Transverse colon (tissue), 4 donors: ENCODE measurements around the gene MAN2B1. TPM values are rescaled to one million over a fixed set of nuclear protein-coding genes. Genes with fewer than 3 reads are reported as not detected.

Experiments used
- DNase-seq: peaks from one replicate; pipeline ENCODE4 v3.0.0-alpha.2; 2019
- H3K27ac ChIP-seq, 4 donors: fragments of 200-600 bp; sonication (generic); 2 replicates each; pipeline ENCODE4 v1.5.1; 2016 to 2018; ENCODE audit warnings: inconsistent platforms in 4 of 4
- H3K27me3 ChIP-seq: fragments of 200-600 bp; sonication (generic); 2 replicates; pipeline ENCODE4 v1.5.1; 2017; ENCODE audit warnings: inconsistent platforms
- H3K36me3 ChIP-seq, 4 donors: fragments of 200-600 bp; sonication (generic); 2 replicates each; pipeline ENCODE4 v1.5.1; 2017 to 2019; ENCODE audit warnings: inconsistent platforms in 4 of 4
- H3K4me1 ChIP-seq, 4 donors: fragments of 200-600 bp; sonication (generic); 2 replicates each; pipeline ENCODE4 v1.5.1; 2017 to 2020; ENCODE audit warnings: inconsistent platforms in 4 of 4
- H3K4me3 ChIP-seq, 4 donors: fragments of 200-600 bp; sonication (generic); 1 replicate in 1 of 4; 2 replicates in 3 of 4; pipeline versions ENCODE4 v1.5.1 to v1.6.1; 2017 to 2019; ENCODE audit warnings: inconsistent platforms in 4 of 4
- H3K9me3 ChIP-seq, 2 donors: fragments of 200-600 bp; sonication (generic); 2 replicates each; pipeline ENCODE4 v1.5.1; 2017 to 2019; ENCODE audit warnings: inconsistent platforms in 2 of 2
- CTCF ChIP-seq, 5 experiments: fragments of 200-600 bp in 3 of 5; fragments of 450-650 bp in 2 of 5; sonication (generic) in 3 of 5; IDR thresholded peaks; 1 replicate in 2 of 5; 2 replicates in 3 of 5; pipeline ENCODE4 v1.5.1; 2016 to 2017; ENCODE audit warnings: antibody characterized with exemption in 5 of 5, inconsistent platforms in 3 of 5, mild to moderate bottlenecking in 2 of 5, moderate library complexity in 1 of 5
- EP300 ChIP-seq: sonication (generic); formaldehyde crosslinking; IDR thresholded peaks from one replicate; pipeline ENCODE4 v1.6.1; 2017; ENCODE audit warnings: antibody characterized with exemption, low read depth
- POLR2A ChIP-seq: fragments of 450-650 bp; IDR thresholded peaks from one replicate; pipeline ENCODE4 v1.6.1; 2016; ENCODE audit warnings: antibody characterized with exemption, mild to moderate bottlenecking, moderate library complexity
- POLR2AphosphoS5 ChIP-seq, 3 donors: sonication (generic); formaldehyde crosslinking; IDR thresholded peaks; one replicate each; pipeline ENCODE4 v1.6.1; 2016; ENCODE audit warnings: antibody characterized with exemption in 3 of 3
- WGBS, 2 donors: methylation state at CpG; one replicate each; pipeline ENCODE4 v1.1.5; 2018; ENCODE audit warnings: low coverage in 1 of 2; 5-methylcytosine and 5-hydroxymethylcytosine counted together
- in situ Hi-C, 4 donors: fragments of 200-750 bp; cut with MboI; loops; one replicate each; pipeline versions ENCODE4 v1.15.0 to v1.15.1; 2017; ENCODE audit warnings: low sequenced_read_pairs in 3 of 4, low pct_ligation_motif_present in 1 of 4, low pct_unique_long_range_greater_than_20kb in 1 of 4
- intact Hi-C: fragments of 100-400 bp; cut with DNase I; formaldehyde crosslinking; loops from one replicate; pipeline ENCODE4 v1.15.1; 2023; ENCODE audit warnings: low total_unique reads
- total RNA-seq, 4 donors: library from RNA; depleted of rRNA; stranded (reverse); fragments of >200 nt; gene quantifications; one replicate each; pipeline ENCODE4 v1.1.0, GENCODE V29; 2016

MAN2B1 gene
- total RNA-seq, 4 donors from 2014 or later: 52.4 to 272 (median 70.1) TPM

- Histone ChIP-seq H3K4me1 (no peaks in the 10 kb centered on the region), H3K27ac (no peak overlapping the region), H3K9me3 (no peaks in the 10 kb centered on the region), H3K27me3 (no peaks in the 10 kb centered on the region), H3K36me3 (peaks cover 0 to 90% (median 35%) of the 10 kb centered on the region in 4 donors), H3K4me3 (no peak overlapping the region)
- in situ Hi-C loops (no loop called here), intact Hi-C loops (no loop called here)
- DNase-seq: no peak
- WGBS, 2 donors: 95% methylated on average over 27 of the region's 29 CpGs; no CpG with 5 or more reads in 1 of the 2 donors
- TF ChIP-seq POLR2AphosphoS5 (IDR thresholded peaks at IDR 0.05): no peak
- no peak for TF ChIP-seq POLR2A
- no peak for TF ChIP-seq CTCF (IDR thresholded peaks at IDR 0.05)
- no peak for TF ChIP-seq EP300
Observed at GRCh38 chr19:12705654-12706331, 39.3 kb upstream of the MAN2B1 start.

GRCh38 chr19:12705169-12705568 lies 38.6 kb upstream of the MAN2B1 start:
- no peak for TF ChIP-seq POLR2A
- no peak for TF ChIP-seq CTCF (IDR thresholded peaks at IDR 0.05)
- TF ChIP-seq POLR2AphosphoS5 (IDR thresholded peaks at IDR 0.05): no peak
- TF ChIP-seq EP300: no peak
- WGBS, 2 donors: 91 to 100% methylated on average over 6 to 13 of the region's 13 CpGs
- in situ Hi-C loops: no loop called here
- Histone ChIP-seq H3K36me3 (peaks cover 0 to 86% (median 32%) of the 10 kb centered on the region in 4 donors), H3K4me1 (no peaks in the 10 kb centered on the region), H3K27me3 (no peaks in the 10 kb centered on the region), H3K27ac (no peak overlapping the region), H3K9me3 (no peaks in the 10 kb centered on the region), H3K4me3 (no peak overlapping the region)
- intact Hi-C loops: no loop called here
- no peak for DNase-seq

GRCh38 chr19:12703046-12703445 lies 36.5 kb upstream of the MAN2B1 start:
- no peak overlapping the region for H3K4me3 ChIP-seq
- H3K27me3 ChIP-seq: no peaks in the 10 kb centered on the region
- no peaks in the 10 kb centered on the region for H3K4me1 ChIP-seq
- in situ Hi-C loops: no loop called here
- H3K36me3 ChIP-seq: peaks cover 0 to 67% (median 27%) of the 10 kb centered on the region in 4 donors
- 76% methylated on average over 9 of the region's 9 CpGs; no CpG with 5 or more reads in 1 of the 2 donors for WGBS, 2 donors
- no peaks in the 10 kb centered on the region for H3K9me3 ChIP-seq
- intact Hi-C loops: no loop called here
- no peak for TF ChIP-seq CTCF (IDR thresholded peaks at IDR 0.05)
- TF ChIP-seq POLR2AphosphoS5 (IDR thresholded peaks at IDR 0.05): no peak
- TF ChIP-seq POLR2A: no peak
- no peak for DNase-seq
- H3K27ac ChIP-seq: no peak overlapping the region

GRCh38 chr19:12701596-12702282 lies 35.2 kb upstream of the MAN2B1 start:
- Histone ChIP-seq H3K4me3 (no peak overlapping the region), H3K27me3 (no peaks in the 10 kb centered on the region), H3K36me3 (peaks cover 0 to 61% (median 23%) of the 10 kb centered on the region in 4 donors), H3K9me3 (no peaks in the 10 kb centered on the region), H3K27ac (no peak overlapping the region), H3K4me1 (peaks cover 0 to 6% (median 3%) of the 10 kb centered on the region in 4 donors)
- in situ Hi-C loops (no loop called here), intact Hi-C loops (no loop called here)
- 91 to 100% methylated on average over 2 to 33 of the region's 33 CpGs for WGBS, 2 donors
- DNase-seq: no peak
- no peak for TF ChIP-seq POLR2AphosphoS5 (IDR thresholded peaks at IDR 0.05)
- no peak for TF ChIP-seq POLR2A
- TF ChIP-seq EP300: no peak
- no peak for TF ChIP-seq CTCF (IDR thresholded peaks at IDR 0.05)
